Vagina (tissue), 2 donors: ENCODE measurements around the gene MYNN. TPM values are rescaled to one million over a fixed set of nuclear protein-coding genes. Genes with fewer than 3 reads are reported as not detected.

Source experiments
- DNase-seq, 2 donors: peaks; one replicate each; pipeline ENCODE4 v3.0.0-alpha.2; 2017; ENCODE audit errors: extremely low spot score in 2 of 2
- H3K27ac ChIP-seq: fragments of 200-600 bp; sonication (generic); one replicate; pipeline ENCODE4 v1.5.1; 2019
- H3K27me3 ChIP-seq: fragments of 200-600 bp; sonication (generic); one replicate; pipeline ENCODE4 v1.5.1; 2019
- H3K36me3 ChIP-seq, 2 donors: fragments of 200-600 bp; sonication (generic); one replicate each; pipeline ENCODE4 v1.5.1; 2017 to 2019
- H3K4me1 ChIP-seq: fragments of 200-600 bp; sonication (generic); one replicate; pipeline ENCODE4 v1.5.1; 2019
- H3K4me3 ChIP-seq, 2 donors: fragments of 200-600 bp; sonication (generic); 1 replicate in 1 of 2; 2 replicates in 1 of 2; pipeline ENCODE4 v1.5.1; 2016 to 2019
- H3K9me3 ChIP-seq: fragments of 200-600 bp; sonication (generic); one replicate; pipeline ENCODE4 v1.5.1; 2019
- CTCF ChIP-seq, 3 experiments: fragments of 450-650 bp in 2 of 3; fragments of 200-600 bp in 1 of 3; sonication (generic) in 1 of 3; IDR thresholded peaks; one replicate each; pipeline ENCODE4 v1.5.1; 2017 to 2019; ENCODE audit warnings: antibody characterized with exemption in 3 of 3, mild to moderate bottlenecking in 2 of 3, moderate library complexity in 2 of 3
- POLR2A ChIP-seq, 2 donors: fragments of 450-650 bp; IDR thresholded peaks; one replicate each; pipeline ENCODE4 v1.6.1; 2017; ENCODE audit warnings: antibody characterized with exemption in 2 of 2, mild to moderate bottlenecking in 2 of 2, moderate library complexity in 2 of 2
- POLR2AphosphoS5 ChIP-seq, 2 donors: sonication (generic); formaldehyde crosslinking; IDR thresholded peaks; one replicate each; pipeline ENCODE4 v1.9.0; 2017; ENCODE audit warnings: antibody characterized with exemption in 2 of 2, mild to moderate bottlenecking in 2 of 2, low read depth in 1 of 2; ENCODE audit not compliant: insufficient read depth in 1 of 2
- intact Hi-C: fragments of 100-400 bp; cut with DNase I; formaldehyde crosslinking; loops from one replicate; pipeline ENCODE4 v1.15.1; 2023
- total RNA-seq: library from RNA; depleted of rRNA; stranded (reverse); fragments of >200 nt; gene quantifications from one replicate; pipeline ENCODE4 v1.2.3, GENCODE V29; 2016

Gene MYNN
- total RNA-seq, 1 donor from 2014 or later: 16.7 TPM

GRCh38 chr3:169813757-169814517 lies 40.7 kb downstream of the MYNN start:
- Histone ChIP-seq H3K9me3 (no peaks in the 10 kb centered on the region), H3K36me3 (no peaks in the 10 kb centered on the region), H3K27me3 (no peaks in the 10 kb centered on the region), H3K4me3 (peak overlapping the region; percentile 57 to 79), H3K27ac (no peak overlapping the region), H3K4me1 (peaks cover 10% of the 10 kb centered on the region)
- intact Hi-C loops: no loop called here
- TF ChIP-seq POLR2AphosphoS5 (IDR thresholded peaks at IDR 0.05; ENCODE audit: insufficient read depth in 1 of 2, low read depth in 1 of 2) (no peak), CTCF (IDR thresholded peaks at IDR 0.05) (no peak), POLR2A (IDR thresholded peaks at IDR 0.05) (no peak)
- no peak for DNase-seq

GRCh38 chr3:169815590-169816150 lies 42.5 kb downstream of the MYNN start:
- Histone ChIP-seq H3K9me3 (no peaks in the 10 kb centered on the region), H3K4me1 (peaks cover 10% of the 10 kb centered on the region), H3K36me3 (no peaks in the 10 kb centered on the region), H3K27ac (no peak overlapping the region), H3K27me3 (no peaks in the 10 kb centered on the region), H3K4me3 (no peak overlapping the region)
- no peak for TF ChIP-seq CTCF (IDR thresholded peaks at IDR 0.05)
- no peak for TF ChIP-seq POLR2AphosphoS5 (IDR thresholded peaks at IDR 0.05; ENCODE audit: insufficient read depth in 1 of 2, low read depth in 1 of 2)
- no peak for TF ChIP-seq POLR2A (IDR thresholded peaks at IDR 0.05)
- DNase-seq: no peak
- intact Hi-C loops: no loop called here

GRCh38 chr3:169818316-169818715 lies 45.1 kb downstream of the MYNN start:
- H3K4me1 ChIP-seq: peaks cover under 1% of the 10 kb centered on the region
- no peaks in the 10 kb centered on the region for H3K27me3 ChIP-seq
- no peaks in the 10 kb centered on the region for H3K36me3 ChIP-seq
- H3K9me3 ChIP-seq: no peaks in the 10 kb centered on the region
- intact Hi-C loops: no loop called here
- H3K27ac ChIP-seq: no peak overlapping the region
- H3K4me3 ChIP-seq: no peak overlapping the region
- TF ChIP-seq CTCF (IDR thresholded peaks at IDR 0.05) (no peak), POLR2AphosphoS5 (IDR thresholded peaks at IDR 0.05; ENCODE audit: insufficient read depth in 1 of 2, low read depth in 1 of 2) (no peak)
- DNase-seq: no peak

GRCh38 chr3:169822091-169822490 lies 48.9 kb downstream of the MYNN start:
- no peak for DNase-seq

More at GRCh38 chr3:169822091-169822490, 48.9 kb downstream of the MYNN start:
- Histone ChIP-seq H3K27ac (no peak overlapping the region), H3K9me3 (no peaks in the 10 kb centered on the region), H3K4me1 (no peaks in the 10 kb centered on the region), H3K36me3 (no peaks in the 10 kb centered on the region), H3K4me3 (no peak overlapping the region), H3K27me3 (no peaks in the 10 kb centered on the region)
- intact Hi-C loops: no loop called here
- TF ChIP-seq POLR2AphosphoS5 (IDR thresholded peaks at IDR 0.05; ENCODE audit: insufficient read depth in 1 of 2, low read depth in 1 of 2): no peak
- no peak for TF ChIP-seq CTCF (IDR thresholded peaks at IDR 0.05)
- no peak for TF ChIP-seq POLR2A (IDR thresholded peaks at IDR 0.05)
